OCI-LY3 (cell line): ENCODE data around the gene RGS16.

Experiments
- H2AFZ ChIP-seq: fragments of 200-600, 300-600 bp; shearing (Covaris generic); 2 replicates; pipeline ENCODE4 v1.6.0; 2014; ENCODE audit warnings: antibody characterized with exemption, low read depth, low read length
- H3K27ac ChIP-seq: fragments of 200-600, 300-600 bp; sonication (generic); 2 replicates; pipeline ENCODE4 v1.5.1; 2014; ENCODE audit warnings: mild to moderate bottlenecking, low read length, moderate library complexity, mixed read lengths
- H3K27me3 ChIP-seq: fragments of 200-600, 300-600 bp; sonication (generic); 2 replicates; pipeline ENCODE4 v1.6.1; 2014; ENCODE audit warnings: low read depth, low read length, mixed read lengths
- H3K36me3 ChIP-seq: fragments of 200-600, 300-600 bp; sonication (generic); replicated peaks from 2 replicates; pipeline ENCODE3; 2014; ENCODE audit warnings: low read depth, low read length, mixed read lengths
- H3K4me1 ChIP-seq: fragments of 300-600, 200-600 bp; sonication (generic); 2 replicates; pipeline ENCODE4 v1.6.1; 2014; ENCODE audit warnings: low read length, mixed read lengths
- H3K4me2 ChIP-seq: fragments of 200-600, 300-600 bp; sonication (generic); 2 replicates; pipeline ENCODE4 v1.6.1; 2014; ENCODE audit warnings: low read length, mixed read lengths
- H3K4me3 ChIP-seq: fragments of 300-600, 200-600 bp; sonication (generic); 2 replicates; pipeline ENCODE4 v1.5.1; 2014; ENCODE audit warnings: antibody characterized with exemption, mild to moderate bottlenecking, low read length, moderate library complexity
- H3K79me2 ChIP-seq: fragments of 300-600, 200-600 bp; shearing (Covaris generic); 2 replicates; pipeline ENCODE4 v1.6.1; 2014; ENCODE audit warnings: mild to moderate bottlenecking, low read length, mixed read lengths
- H3K9ac ChIP-seq: fragments of 300-600, 200-600 bp; shearing (Covaris generic); 2 replicates; pipeline ENCODE4 v1.6.0; 2014; ENCODE audit warnings: mild to moderate bottlenecking, low read length, moderate library complexity
- H3K9me3 ChIP-seq: fragments of 200-600, 300-600 bp; shearing (Covaris generic); 2 replicates; pipeline ENCODE4 v1.6.1; 2014; ENCODE audit warnings: low read length, mixed read lengths; ENCODE audit not compliant: insufficient read depth
- H4K20me1 ChIP-seq: fragments of 200-600, 300-600 bp; sonication (generic); 2 replicates; pipeline ENCODE4 v1.6.1; 2016; ENCODE audit warnings: low read length, mixed read lengths; ENCODE audit not compliant: insufficient read depth
- CTCF ChIP-seq: fragments of 200-600, 300-600 bp; sonication (generic); IDR thresholded peaks from 2 replicates; pipeline ENCODE4 v1.5.1; 2014; ENCODE audit warnings: antibody characterized with exemption, low read length, low read depth
- EZH2phosphoT487 ChIP-seq: fragments of 200-600 bp; shearing (Covaris generic); IDR thresholded peaks from 2 replicates; pipeline ENCODE4 v1.6.1; 2018; ENCODE audit warnings: antibody characterized with exemption, mixed run types, low read depth

Gene RGS16

GRCh38 chr1:182555493-182555892 lies 48.7 kb downstream of the RGS16 start:
- Histone ChIP-seq H3K4me2 (no peak overlapping the region), H3K4me3 (no peak overlapping the region), H3K9ac (no peak overlapping the region), H3K79me2 (no peaks in the 10 kb centered on the region), H4K20me1 (no peaks in the 10 kb centered on the region), H3K36me3 (no peaks in the 10 kb centered on the region), H2AFZ (no peak overlapping the region), H3K4me1 (peaks cover 28% of the 10 kb centered on the region), H3K27ac (no peak overlapping the region), H3K9me3 (no peaks in the 10 kb centered on the region), H3K27me3 (no peaks in the 10 kb centered on the region)
- no peak for TF ChIP-seq CTCF
- TF ChIP-seq EZH2phosphoT487: no peak

GRCh38 chr1:182552527-182552926 lies 51.7 kb downstream of the RGS16 start:
- Histone ChIP-seq H3K9me3 (no peaks in the 10 kb centered on the region), H3K4me2 (peak overlapping the region; percentile 43), H3K36me3 (no peaks in the 10 kb centered on the region), H3K27ac (peak overlapping the region; percentile 17; the same call in 1 of the 2 replicates), H3K9ac (no peak overlapping the region; the same call in 1 of the 2 replicates), H3K79me2 (no peaks in the 10 kb centered on the region), H3K27me3 (no peaks in the 10 kb centered on the region), H3K4me3 (peak overlapping the region; percentile 38), H3K4me1 (peaks cover 31% of the 10 kb centered on the region), H4K20me1 (no peaks in the 10 kb centered on the region), H2AFZ (no peak overlapping the region)
- no peak for TF ChIP-seq EZH2phosphoT487
- TF ChIP-seq CTCF: no peak

- no peak overlapping the region for H3K27ac ChIP-seq
These were observed 54.4 kb downstream of the RGS16 start for GRCh38 chr1:182549811-182550210.

GRCh38 chr1:182549346-182549745 lies 54.8 kb downstream of the RGS16 start:
- Histone ChIP-seq H3K36me3 (no peaks in the 10 kb centered on the region), H2AFZ (no peak overlapping the region), H3K4me1 (peaks cover 31% of the 10 kb centered on the region), H3K9ac (no peak overlapping the region), H3K27me3 (no peaks in the 10 kb centered on the region), H4K20me1 (no peaks in the 10 kb centered on the region), H3K4me2 (no peak overlapping the region), H3K79me2 (no peaks in the 10 kb centered on the region), H3K9me3 (no peaks in the 10 kb centered on the region), H3K4me3 (no peak overlapping the region), H3K27ac (no peak overlapping the region)
- TF ChIP-seq EZH2phosphoT487: no peak
- TF ChIP-seq CTCF: no peak

More at GRCh38 chr1:182549811-182550210, 54.4 kb downstream of the RGS16 start:
- Histone ChIP-seq H3K27me3 (no peaks in the 10 kb centered on the region), H3K36me3 (no peaks in the 10 kb centered on the region), H3K4me3 (no peak overlapping the region), H3K4me2 (no peak overlapping the region), H4K20me1 (no peaks in the 10 kb centered on the region), H3K79me2 (no peaks in the 10 kb centered on the region), H3K4me1 (peaks cover 31% of the 10 kb centered on the region), H3K9me3 (no peaks in the 10 kb centered on the region), H3K9ac (no peak overlapping the region), H2AFZ (no peak overlapping the region)
- no peak for TF ChIP-seq EZH2phosphoT487
- TF ChIP-seq CTCF: no peak
